HG03439 (cell line): Measurements from ENCODE around the gene MACF1.
A peak's percentile ranks its signal among the peaks of the same experiment; 100 is the strongest.

Experiments used
- ATAC-seq: cut with Tn5 transposase; IDR thresholded peaks from one replicate; pipeline ENCODE4 v1.9.1; 2021; ENCODE audit warnings: mild to moderate bottlenecking, moderate library complexity; ENCODE audit not compliant: unreplicated experiment

Gene MACF1

DNA sequence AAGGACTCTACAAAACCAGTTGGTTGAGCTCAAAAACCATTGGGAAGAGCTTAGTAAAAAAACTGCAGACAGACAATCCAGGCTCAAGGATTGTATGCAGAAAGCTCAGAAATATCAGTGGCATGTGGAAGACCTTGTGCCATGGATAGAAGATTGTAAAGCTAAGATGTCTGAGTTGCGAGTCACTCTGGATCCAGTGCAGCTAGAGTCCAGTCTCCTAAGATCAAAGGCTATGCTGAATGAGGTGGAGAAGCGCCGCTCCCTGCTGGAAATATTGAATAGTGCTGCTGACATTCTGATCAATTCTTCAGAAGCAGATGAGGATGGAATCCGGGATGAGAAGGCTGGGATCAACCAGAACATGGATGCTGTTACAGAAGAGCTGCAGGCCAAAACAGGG, 183.0 kb downstream of the MACF1 start:
- no peak for ATAC-seq

DNA sequence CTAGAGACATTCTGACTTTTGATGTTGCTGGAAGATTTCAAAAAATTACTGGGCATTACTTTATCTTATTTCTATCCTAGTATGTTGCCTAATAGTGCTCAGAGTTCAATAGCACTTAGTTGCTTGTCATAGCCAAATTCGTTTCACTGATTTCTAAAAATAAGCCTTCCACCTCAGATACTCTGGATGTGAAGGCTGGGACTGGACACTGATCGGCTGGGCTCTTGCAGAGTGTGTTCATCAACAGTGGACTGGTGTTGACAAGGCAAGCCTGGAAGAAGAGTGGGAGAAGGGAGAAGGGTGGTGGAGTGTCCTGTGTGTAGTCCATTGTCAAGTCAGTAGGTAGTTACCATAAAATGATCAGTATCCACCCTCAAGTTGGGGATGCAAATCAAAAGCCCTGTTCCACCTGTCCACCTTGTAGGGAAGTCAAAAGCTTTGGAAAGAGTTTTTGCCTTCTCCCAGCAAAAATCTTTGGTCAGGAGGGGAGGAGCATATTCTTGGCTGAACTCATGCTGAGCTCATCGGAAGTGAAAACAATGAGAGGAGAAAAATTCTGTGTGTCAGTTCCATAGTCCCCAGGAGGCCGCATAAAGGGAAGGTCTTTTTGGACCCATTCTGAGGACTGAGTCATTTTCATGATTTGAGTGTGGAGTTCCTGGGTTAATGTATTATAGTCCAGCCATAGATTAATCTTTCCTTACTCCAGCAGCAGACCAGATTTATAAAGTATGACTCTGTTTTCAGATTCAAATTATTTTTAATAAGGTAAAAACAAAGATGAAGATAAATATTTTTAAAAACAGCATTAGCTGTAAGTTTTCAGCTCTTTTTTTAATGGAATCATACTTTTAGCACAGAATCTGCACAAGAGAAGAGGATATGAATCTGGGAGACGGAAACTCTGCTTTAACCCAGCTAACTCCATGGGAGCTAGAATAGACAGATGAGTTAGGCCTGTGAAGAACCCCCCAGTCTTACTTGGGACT, 187.5 kb downstream of the MACF1 start:
- ATAC-seq: no peak

DNA sequence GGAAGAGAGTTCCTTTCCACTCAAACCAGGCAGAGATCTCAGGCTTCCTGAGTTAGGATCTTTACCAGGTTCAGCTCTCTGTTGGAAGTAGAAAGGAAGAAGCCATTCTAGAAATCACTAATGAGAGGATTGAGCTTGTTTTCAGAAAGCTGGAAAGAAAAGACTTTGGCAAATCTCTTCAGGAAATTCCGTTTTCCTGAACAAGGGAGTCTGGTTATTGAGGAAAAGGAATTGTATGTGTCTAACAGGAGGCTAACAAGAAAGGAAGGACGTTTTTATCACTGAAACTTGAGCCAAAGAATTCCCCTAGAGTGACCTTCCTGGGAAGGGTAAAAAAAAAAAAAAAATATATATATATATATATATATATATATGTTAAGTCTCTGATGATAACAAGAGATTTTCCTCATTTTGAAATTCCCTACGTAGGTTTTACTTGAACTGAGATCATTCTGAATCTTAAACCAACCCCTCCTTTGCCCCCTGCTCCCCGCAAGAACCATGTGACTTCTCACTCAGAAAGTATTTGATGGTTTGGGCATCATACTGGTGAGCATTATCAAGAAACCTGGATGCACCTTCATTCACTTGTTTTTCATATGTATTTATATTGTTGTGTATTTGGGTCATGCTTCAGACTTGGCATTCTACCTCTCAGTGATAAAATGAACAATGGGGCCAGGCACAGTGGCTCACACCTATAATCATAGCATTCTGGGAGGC, 188.5 kb downstream of the MACF1 start:
- no peak for ATAC-seq

DNA sequence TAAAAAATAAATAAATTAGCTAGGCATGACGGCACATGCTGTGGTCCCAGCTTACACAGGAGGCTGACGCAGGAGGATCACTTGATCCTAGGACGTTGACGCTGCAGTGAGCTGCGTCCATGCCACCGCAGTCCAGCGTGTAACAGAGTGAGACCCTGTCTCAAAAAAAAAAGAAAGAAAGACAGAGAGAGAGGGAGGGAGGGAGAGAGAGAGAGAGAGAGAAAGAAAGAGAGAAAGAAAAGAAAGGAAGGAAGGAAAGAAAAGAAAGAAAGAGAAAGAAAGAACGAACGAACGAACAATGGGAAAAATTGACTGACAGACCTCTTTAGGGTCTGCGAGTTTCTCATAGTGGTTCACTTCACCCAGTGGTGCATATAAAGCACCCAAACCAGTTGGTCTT, 189.2 kb downstream of the MACF1 start:
- no peak for ATAC-seq

DNA sequence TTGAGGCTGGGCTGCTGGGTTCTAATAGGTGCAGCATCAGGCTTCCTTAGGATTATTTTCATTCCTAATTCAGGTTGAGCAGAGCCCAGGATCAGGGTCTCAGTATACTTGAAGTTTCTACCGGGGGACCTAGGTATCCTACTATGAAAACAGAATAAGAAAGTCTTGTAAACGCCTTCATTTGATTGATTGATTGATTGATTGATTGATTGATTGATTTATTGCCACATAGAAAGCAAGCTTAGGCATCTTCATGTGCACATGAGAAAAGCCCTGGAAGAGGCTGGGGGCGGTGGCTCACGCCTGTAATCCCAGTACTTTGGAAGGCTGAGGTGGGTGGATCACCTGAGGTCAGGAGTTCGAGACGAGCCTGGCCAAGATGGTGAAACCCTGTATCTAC, 189.6 kb downstream of the MACF1 start:
- ATAC-seq: no peak

DNA sequence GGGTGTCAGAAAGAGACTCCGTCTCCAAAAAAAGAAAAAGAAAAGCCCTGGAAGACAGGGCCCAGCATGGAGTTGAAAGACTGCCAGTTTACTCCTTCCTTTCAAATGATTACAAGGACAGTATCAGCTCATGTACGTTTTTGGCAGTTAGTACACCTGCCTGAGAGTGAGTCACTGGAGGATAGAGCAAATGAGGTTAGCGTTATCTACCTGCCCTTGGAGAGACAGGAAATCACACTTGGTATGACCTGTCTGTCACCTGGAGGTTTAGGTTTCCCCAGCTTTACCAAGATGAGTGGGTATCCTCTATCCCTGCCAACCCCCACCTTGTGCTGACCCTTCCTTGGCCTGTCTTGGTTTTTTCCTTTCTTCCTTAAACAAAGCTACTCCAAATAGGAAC, 190.1 kb downstream of the MACF1 start:
- ATAC-seq: no peak

DNA sequence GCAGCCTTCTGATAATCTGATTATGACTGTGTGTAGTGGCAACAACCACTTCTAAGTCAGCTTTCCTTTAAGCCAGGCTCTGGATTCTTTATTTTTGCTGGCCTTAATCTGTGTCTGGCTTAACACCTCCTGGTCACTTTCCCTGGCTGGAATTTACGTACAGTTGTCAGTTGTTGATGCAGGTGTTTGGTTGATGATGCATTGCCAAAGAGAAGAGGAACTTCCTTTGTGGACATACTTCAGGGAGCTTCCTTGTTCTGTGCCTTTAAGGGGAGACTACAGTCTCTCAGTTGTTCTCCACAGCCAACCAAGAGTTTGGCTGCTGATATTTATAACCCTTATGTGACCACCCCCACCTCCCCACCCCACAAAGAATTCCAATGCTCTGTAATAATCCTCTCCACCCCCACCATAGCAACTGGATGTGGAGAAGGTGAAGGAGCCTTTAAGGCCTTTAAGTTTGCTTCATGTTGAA, 190.9 kb downstream of the MACF1 start:
- ATAC-seq: no peak

DNA sequence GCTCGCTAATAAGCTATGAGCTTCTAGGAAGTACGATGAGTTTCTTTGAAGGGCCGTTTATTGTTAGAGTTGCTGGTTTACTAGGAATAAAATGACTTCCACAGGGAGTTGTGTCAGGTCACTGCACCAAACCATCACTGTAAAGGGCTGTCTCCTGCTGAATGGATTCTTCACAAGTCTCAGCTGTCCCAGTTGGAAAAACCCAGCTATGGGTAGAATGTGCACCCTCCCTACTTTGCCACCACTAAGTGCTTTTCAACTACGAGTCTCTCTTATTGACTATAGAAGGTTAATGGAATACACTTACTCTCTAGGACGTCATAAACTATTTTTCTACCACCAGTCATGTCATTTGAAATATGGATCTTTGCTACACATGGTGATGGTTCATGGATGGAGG, 192.2 kb downstream of the MACF1 start:
- no peak for ATAC-seq

DNA sequence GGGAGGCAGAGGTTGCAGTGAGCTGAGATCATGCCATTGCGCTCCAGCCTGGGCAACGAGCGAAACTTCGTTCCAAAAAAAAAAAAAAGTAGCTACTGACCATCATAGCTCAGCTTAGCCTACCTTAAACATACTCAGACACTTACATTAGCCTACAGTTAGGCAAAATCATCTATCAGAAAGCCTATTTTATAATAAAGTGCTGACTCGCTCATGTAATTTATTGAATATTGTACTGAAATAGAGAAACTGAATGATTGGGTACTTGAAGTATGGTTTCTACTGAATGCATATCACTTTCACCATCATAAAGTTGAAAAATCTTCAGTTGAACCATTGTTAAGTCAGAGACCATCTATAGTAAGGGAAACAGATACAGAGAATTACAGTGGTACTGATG, 193.0 kb downstream of the MACF1 start:
- no peak for ATAC-seq

DNA sequence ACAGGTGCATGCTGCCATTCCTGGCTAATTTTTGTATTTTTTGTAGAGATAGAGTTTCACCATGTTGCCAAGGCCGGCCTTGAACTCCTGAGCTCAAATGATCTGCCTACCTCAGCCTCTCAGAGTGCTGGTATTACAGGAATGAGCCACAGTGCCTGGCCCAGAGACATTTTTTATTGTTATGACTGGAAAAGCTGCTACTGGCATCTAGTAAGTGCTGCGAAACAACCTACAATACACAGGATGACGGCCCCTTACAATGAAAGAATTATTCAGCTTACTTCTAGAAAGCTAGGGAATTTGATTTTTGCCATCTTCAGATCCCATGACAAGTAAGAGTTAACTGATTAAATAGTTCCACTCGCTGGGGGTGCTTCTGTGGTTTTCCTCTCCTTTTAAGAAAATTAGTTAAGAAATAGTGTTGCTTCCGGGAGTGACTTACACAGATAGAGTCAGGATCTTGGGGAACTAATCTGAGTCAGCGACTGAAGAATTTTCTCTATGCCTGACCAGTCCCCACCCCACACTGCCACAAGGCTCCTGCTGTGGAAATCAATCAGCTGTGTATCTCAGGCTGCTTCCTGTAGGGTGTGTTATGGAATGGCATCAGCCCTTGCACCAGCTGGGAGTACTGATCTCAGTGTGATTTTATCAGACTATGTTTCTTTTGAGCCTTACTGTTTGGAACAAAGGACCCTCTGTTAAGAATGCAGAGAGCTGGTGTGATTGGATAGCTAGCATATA, 194.0 kb downstream of the MACF1 start:
- no peak for ATAC-seq

DNA sequence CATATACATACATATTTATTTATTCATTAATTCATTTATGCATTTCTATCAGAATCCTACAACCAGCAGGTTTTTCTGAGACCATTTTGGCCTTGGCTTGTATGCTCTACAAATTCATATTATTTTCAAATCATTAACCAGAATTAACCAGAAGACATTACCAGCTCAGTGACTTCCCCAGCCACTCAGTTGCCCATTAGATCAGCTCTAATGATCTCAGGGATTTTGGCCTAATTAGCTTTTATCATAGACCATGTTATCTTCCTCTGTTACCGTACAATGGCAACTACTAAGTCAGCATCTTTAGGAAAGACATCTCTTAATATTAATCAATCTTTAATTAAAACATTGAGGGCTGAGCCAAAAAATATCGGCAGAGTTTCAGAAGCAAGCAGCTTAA, 196.6 kb downstream of the MACF1 start:
- ATAC-seq: no peak

DNA sequence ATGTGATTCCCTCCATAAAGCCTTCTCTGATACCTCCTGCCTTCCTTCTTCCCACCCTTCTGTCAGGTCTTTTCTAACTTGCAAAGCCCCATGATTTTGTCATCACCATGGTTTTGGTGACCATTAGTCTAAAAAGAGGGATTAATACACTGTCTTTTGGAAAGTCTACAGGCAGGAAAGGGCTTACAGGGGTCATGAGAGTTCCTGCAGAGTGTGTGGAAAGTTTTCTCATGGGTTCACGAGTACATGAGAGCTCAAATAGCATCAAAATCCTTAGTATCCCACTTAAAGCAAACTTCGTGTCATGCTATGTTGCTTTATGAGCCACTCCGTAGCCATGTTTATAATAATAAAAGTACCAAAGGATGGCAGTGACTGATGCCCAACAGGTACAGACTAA, 200.4 kb downstream of the MACF1 start:
- ATAC-seq: no peak

DNA sequence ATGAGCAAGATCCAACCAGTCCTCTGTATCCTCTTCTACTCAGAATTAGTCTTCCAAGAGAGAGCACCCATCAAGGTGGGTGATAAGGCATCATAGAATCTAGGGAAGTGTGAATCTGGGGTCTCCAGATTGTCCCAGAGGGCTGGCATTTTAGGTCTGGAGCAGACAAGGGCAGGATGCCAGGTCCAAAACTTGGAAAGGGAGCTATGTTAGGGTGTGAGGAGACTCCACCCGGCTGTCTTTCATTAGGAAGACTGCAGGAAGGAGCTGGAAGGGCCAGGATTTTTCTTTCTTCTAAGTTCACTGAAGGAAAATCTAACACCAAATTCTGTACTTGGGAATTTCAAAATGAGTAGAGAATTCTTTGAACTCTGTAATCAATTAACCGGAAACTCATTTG, 200.9 kb downstream of the MACF1 start:
- no peak for ATAC-seq

DNA sequence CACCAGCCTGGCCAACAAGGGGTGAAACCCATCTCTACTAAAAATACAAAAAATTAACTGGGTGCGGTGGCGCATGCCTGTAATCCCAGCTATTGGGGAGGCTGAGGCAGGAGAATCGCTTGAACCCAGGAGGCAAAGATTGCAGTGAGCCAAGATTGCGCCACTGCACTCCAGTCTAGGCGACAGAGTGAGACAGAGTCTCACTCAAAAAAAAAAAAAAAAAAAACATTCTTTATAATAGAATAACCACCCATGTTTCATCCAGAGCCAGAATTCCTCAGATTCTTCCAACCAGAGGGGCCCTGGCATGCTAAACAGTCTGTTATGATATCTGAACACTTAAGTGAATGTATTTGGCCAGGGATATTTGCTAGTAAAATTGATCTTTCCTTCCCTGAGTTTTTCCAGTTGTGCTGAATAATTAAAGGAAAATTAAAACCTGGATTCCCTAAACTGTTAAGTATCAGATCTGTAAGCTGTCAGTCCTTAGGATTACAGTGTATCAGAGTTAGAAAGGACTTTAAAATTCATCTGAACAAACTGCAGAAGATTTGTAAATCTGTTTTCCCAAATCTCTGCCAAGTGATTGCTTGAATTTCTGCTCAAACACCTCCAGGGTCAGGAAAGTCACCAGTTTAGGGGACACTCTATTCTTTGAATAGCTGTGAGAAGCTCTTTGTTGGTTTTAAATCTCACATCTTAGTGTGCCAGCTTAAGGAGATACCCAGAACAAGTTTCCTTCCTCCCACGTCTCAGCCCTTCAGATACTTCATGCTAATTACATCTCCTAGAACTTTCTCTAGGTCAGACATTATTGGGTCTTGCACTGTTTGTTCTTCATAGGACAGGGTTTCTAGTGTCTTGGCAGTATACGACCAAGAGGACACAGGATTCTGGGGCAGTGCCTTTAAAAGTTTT, 202.3 kb downstream of the MACF1 start:
- ATAC-seq: no peak

DNA sequence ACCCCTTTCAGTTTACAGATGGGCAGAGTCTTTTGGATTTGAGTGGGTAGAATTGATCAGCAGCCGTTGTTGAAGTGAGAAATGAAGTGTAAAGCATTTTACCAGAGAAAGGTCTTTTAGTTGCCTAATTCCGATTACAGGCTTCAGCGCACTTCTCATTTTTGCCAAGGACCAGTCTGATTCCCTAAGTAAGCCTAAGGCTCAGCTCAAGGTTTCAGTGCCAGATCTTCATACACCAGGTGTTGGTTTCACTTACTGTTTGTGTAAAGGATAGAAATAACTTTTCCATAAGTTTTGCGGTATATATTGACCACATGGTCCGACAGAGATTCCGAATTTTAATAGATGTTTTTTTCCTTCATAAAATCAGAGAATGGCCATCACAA, 203.0 kb downstream of the MACF1 start:
- ATAC-seq: no peak

DNA sequence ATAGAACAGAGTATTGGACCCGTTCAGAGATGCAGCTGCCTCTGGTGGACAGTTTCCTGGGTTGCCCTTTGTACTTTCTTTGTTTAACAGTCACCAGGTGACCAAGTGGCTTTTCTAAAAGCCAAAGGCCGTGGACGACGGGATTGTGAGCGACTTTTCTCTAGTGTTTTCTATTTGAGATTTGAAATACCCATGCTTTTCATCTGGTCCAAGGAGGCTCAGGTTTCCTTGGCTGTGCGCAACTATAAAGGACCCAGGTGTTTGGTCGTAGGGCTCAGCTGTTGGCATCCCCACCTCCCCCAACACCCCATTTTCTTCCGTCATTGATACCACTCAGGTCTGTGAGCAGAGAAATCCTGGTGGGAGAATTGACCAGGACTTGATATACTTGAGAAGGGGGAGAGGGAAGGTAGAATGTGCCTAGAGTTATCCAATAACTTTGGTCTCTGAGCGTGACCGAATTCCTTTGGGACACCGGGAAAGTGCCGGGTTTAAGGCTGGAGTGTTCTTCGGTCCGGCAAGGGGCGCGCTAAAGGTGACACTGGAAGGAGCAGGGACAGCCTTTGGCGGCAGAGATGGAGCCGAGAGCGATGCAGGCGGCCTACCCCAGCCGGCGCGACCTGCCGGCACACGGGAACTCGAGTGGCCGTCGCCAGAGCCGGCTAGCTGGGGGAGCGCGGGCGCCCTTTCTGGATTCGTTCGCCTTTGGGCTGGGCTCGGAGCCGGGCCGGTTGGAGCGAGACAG, 203.6 kb downstream of the MACF1 start:
- ATAC-seq: no peak

DNA sequence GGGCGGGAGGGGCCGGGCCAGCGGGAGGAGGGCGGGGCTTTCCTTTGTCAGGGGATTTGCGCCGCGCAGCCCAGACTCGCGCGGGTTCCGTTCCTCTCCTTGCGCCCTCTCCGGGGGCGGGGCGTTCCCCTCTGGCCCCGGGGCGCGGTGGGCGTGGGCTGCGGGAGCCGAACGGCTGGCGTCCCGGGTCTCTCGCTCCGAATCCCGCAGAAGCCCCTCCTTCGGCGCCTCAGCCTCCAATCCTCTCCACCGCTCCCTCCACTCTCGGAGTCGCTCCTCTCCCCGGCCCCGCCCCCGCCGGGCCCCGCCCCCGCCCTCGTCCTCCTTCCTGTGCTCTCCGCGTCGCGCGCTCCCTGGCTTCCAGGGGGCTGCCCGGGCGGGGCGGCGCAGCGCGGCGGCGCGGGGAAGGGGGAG, 204.2 kb downstream of the MACF1 start:
- peak; percentile 68 for ATAC-seq

DNA sequence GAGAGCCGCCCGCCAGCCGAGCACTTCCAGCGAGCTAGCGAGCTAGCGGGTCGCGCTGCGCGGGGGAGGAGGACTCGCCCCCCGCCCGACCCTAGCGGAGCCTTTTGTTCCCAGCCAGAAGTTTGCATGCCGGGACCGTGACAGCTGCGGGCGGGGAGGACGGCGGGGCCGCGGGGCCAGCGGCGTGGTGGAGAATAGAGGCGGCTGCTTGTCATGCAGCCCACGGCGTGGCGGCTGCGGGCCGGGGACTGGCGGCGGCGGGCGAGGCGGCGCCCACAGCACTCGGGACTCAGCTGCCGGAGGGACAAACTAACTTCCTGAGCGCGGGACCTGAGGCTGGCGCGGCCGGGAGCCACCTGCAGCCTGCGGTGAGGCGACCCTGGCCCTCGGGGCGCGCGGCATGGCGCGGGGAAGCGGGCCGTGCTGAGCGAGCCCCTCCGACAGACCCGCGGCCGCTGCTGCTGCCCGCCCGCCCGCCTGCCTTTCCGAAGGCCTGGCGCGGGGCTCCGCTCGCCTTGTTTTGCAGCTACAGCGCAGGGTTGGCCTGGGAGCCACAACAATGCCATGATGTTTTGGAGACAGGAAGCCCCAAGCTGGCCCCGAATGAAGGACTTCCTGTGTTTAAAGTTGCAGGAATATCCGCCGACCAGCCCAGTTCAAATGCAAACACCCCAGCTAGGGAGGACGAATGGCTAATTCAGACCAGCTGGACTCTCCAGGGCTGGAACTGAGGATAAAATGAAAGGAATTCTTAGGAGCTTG, 204.7 kb downstream of the MACF1 start:
- ATAC-seq: no peak

DNA sequence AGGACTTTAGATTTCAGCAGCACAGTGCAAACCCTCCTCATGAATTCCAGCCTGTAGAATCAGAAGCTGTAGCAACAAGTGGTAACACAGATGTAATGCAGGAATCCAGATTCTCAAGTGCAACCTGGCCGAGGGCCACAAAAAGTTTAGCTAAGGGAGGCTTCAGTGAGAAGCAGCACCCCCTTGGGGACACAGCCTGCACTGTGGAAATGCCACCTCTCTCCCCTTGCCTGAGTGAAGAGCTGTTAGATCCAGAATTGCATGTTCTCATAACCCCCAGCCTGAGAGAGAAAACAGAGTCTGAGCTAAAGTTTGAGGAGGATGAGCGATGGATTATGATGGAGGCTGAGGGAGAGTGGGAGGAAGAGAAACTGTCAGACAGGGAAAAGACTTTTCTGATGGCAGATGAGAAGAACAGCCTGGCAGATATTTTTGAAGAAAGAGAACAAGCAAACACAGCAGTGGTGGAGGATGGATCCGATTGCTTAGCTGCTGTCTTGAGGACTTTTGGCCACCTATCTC, 206.5 kb downstream of the MACF1 start:
- no peak for ATAC-seq
